Gastroesophageal sphincter (tissue), 3 donors: Measurements from ENCODE around the gene TTBK1.

Source experiments
- CTCF ChIP-seq, 4 experiments: fragments of 200-600 bp in 2 of 4; fragments of 450-650 bp in 2 of 4; sonication (generic) in 1 of 4; IDR thresholded peaks; one replicate each; pipeline ENCODE4 v1.5.1; 2017 to 2019; ENCODE audit warnings: antibody characterized with exemption in 4 of 4, mild to moderate bottlenecking in 2 of 4, moderate library complexity in 2 of 4
- POLR2A ChIP-seq, 2 donors: fragments of 450-650 bp; IDR thresholded peaks; one replicate each; pipeline ENCODE4 v1.6.1; 2017; ENCODE audit warnings: antibody characterized with exemption in 2 of 2, mild to moderate bottlenecking in 2 of 2, moderate library complexity in 1 of 2
- POLR2AphosphoS5 ChIP-seq: sonication (generic); formaldehyde crosslinking; IDR thresholded peaks from one replicate; pipeline ENCODE4 v1.6.1; 2017; ENCODE audit warnings: antibody characterized with exemption

- TF ChIP-seq CTCF (IDR thresholded peaks at IDR 0.05) (no peak), POLR2A (IDR thresholded peaks at IDR 0.05) (no peak), POLR2AphosphoS5 (no peak)
Measured at GRCh38 chr6:43331470-43331869, 88.2 kb downstream of the TTBK1 start.
